HG02623 (cell line): Measurements from ENCODE around the gene ARHGAP19.

Experiments used
- ATAC-seq: cut with Tn5 transposase; IDR thresholded peaks from one replicate; pipeline ENCODE4 v1.9.1; 2021; ENCODE audit warnings: moderate library complexity; ENCODE audit not compliant: unreplicated experiment

The ARHGAP19 gene, protein sequence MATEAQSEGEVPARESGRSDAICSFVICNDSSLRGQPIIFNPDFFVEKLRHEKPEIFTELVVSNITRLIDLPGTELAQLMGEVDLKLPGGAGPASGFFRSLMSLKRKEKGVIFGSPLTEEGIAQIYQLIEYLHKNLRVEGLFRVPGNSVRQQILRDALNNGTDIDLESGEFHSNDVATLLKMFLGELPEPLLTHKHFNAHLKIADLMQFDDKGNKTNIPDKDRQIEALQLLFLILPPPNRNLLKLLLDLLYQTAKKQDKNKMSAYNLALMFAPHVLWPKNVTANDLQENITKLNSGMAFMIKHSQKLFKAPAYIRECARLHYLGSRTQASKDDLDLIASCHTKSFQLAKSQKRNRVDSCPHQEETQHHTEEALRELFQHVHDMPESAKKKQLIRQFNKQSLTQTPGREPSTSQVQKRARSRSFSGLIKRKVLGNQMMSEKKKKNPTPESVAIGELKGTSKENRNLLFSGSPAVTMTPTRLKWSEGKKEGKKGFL

DNA sequence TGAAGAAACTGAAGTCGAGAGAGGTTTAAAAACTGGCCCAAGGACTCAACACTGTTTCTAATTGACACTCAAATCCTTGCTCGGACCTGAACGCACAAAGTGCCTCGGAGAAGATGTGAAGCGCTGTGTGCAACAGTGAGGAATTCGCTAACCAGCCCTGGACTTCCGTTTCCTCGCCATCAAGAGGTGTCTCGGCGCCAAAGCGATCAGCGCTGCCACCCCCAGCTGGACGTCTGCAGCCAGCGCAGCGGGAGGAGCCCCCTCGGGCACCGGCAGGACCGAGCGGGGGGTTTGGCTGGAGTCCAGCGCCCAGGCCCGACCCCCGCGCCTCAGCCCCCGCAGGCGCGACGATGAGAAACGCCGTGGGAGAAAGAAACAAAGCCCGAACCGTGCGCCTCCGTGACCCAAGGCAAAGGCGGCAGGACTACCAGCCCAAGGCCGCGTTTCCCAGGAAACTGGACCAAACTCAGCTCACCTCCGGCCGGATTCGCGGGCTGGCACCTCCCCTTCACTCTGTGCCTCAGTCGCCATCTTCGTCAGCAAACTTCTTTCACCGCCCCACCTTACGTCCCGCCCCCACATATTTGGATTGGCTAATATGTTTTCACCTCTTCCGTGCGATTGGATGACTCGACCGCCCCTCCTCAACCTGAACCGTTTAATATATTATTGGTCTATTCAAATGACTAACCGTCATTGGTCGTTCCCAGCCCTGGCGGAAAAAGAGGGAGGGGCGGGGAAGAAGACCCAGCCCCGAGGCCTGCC is at the start of gene ARHGAP19:
ARHGAP19 (minus strand) TSS at position 541 of the 765 bp plus-strand sequence; CDS start at position 531, 10 bp downstream.
- peak; percentile 95 for ATAC-seq

DNA sequence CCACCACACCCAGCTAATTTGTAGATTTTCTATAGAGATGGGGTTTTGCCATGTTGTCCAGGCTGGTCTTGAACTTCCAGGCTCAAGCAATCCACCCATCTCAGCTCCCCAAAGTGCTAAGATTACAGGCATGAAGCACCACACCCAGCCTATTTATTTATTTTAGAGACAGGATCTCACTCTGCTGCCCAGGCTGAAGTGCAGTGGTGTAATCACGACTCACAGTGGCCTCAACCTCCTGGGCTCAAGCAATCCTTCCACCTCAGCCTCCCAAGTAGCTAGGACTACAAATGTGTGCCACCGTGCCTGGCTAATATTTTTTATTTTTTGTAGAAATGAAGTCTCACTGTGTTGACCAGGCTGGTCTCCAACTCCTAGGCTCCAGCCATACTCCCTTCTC is 49.0 kb upstream of the ARHGAP19 start:
- no peak for ATAC-seq

DNA sequence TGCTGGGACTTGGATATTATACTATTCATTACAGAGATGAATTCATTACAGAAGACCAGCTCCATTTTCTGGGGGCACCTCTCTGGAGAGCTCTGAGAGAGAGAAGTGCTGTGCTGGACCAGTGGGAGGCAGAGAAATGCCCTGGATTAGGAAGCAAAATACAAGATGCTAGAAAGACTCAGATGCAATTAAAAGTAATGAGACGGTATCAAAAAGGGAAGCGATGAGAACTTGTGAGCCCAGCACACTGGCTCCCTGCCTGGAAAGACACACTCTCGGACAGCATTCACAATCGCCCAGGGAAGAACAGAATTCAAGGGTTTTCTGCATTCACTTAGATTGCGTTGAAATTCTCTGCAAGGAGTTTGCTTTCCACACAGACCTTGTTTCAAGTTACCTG is 45.6 kb upstream of the ARHGAP19 start:
- ATAC-seq: no peak

DNA sequence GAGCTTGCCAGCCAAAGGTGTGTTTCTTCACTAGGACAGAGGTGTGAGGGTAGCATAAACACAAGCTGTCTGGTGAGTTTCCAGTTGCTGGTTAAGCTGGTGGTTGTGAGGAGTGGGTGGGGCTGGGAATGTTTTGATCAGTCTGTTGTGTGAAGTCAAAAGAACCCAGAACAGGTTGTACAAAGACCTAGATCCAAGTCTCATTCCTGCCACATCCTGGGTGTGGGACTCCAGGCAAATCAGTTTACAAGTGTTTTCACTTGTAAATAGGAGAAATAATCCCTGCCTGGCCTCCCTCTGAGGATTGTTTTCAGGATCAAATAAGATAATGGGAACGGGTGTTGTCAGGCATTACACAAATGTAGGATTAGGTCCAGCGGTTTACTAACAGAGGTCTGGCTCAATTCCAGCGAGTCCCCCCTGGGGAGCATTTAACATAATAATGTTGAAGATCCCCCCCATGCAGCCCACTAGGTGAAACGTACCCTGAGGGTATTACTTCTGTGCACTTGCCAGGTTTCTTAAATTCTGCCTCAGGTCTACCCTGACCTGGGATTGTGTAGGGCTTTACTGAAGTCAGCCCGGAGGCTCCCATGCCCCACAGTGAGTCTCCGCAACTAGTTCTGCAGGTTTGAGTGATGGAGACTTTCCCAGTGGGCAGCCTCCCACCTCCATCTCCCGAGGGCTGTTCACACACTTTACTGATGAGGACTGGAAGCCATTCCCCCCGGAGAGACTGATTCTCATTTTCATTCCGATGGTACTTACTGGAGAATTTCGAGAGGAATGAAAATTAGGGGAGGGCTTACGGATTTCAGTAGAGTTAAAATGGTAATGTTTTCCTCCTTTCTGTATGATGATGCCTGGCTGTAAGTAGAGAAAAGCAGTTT is 44.8 kb upstream of the ARHGAP19 start:
- no peak for ATAC-seq

DNA sequence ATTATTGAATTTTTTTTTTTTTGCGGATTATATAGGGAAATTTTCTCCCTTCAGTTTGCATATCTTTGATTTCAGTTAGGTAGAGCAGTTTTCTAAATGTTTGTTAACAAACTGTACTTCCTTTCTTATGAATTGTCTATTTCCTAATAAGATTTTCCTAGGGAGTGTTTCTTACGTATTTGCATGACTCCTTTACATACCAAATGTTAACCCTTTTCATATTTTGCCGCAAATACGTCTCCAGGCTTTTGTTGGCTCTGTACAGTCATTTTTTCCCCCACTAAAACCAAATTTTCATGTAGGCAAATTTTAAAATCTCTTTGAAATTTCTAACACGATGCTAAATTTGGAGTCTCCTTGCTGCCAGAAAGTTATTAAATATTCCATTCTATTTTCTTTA is 44.0 kb upstream of the ARHGAP19 start:
- ATAC-seq: no peak

DNA sequence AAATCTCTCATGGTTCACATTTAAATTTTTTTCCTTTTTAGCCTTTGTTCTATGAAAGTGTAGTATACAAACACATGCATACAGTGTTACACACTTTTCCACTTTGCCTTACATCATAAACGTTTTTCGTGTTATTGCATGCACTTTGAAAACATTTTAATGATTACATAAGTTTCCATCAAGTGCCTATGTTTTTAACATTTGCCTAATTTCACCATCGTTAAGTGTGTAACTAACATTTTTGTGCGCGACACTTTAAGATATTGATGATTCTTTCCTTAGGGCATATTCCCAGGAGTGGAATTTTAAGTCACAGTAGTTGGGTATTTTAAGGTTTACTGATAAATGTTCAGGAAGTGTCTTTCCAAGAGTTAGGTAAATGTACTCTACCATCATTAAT is 43.6 kb upstream of the ARHGAP19 start:
- no peak for ATAC-seq

DNA sequence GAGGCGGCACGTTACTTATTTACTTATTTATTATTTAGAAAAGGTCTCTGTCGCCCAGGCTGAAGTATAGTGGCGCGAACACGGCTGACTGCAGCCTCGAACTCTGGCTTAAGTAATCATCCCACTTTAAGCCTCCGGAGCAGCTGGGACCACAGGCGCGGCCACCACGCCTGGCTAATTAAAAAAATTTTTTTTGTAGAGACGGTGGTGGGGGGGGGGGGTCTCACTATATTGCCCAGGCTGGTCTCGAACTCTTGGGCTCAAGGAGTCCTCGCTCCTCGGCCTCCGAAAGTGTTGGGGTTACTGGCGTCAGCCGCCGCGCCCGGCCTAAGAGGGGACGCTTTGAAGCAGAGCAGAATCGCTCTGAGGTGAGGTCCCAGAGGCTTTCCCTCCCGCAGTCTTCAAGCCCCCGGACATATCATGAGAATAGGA is 42.8 kb upstream of the ARHGAP19 start:
- ATAC-seq: peak; percentile 5

DNA sequence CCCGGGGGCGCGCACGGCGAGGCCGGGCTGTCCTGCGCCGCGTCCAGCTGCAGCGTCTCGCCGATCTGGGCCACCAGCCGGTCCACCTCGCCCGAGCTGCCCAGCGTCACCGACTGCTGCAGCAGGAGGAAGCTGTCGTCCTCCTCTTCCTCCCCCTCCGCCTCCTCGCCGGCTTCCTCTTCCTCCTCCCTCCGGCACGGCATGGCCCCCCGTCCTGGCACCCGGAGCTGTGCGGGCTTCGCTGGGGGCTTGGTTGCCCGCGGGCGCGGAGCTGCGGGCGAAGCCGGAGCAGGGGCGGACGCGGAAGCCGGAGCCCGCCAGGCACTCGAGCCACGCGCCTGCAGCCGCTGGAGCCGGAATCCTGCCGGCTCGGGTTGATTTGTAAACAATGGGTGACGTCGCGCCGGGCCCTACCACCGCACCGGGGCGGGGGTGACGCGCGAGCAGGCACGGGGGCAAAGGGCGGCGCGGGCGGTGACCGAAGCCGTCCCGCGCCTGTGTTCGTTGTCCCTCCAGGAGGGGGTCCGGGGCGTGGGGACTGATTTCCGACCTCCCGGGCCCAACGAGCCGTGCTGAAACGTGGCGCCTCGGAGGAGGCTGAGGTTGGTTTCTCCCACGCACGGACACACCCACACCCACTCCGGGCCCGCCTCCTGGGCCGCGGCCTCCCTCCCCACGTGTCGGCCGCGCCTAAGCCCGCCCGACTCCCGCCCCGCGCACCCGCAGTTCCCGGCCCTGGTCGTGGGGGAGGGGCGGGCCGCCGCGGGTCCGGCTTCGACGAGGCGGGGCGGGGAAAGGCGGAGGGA is 42.1 kb upstream of the ARHGAP19 start, which contains the start of gene FRAT2:
FRAT2 (minus strand) TSS at position 360 of the 806 bp plus-strand sequence; CDS start at position 203, 157 bp downstream.
- ATAC-seq: peak; percentile 81

DNA sequence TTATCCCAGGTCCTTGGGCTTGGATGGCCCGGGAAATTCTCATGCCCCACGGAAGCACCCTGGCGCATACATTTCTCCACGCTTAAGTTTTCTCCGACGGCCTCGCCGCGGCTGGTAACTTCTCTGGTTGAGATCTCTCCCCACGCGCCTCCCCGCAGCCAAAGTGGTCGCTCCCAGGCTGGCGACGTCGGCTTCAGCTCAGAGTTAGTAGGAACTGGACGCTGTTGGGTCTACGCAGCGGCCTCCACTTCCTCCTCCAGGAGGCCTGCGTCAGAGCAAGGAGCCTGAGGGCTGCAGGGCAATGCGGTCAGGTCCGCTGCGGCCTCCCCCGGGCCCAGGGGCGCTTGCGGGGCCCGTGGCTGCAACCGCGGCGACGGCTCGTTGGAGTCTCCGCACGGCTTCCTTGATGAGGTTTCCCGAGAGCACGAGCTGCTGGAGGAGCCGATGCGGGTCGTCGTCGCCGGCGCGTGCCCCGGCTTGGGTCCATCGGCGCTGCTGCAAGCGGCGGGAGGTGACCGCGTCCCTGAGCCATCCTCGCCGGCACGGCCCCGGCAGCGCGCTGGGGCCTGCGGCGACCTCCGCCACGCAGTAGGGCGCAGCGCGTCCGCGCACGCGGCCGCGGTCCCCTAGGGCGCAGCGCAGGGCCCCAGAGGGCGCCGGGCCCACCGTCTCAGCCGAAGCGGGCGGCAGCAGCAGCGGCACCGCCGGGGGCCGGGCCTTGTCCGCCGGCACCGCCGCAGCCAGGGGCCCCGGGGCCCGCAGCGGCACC is 41.3 kb upstream of the ARHGAP19 start:
- peak; percentile 20 for ATAC-seq

DNA sequence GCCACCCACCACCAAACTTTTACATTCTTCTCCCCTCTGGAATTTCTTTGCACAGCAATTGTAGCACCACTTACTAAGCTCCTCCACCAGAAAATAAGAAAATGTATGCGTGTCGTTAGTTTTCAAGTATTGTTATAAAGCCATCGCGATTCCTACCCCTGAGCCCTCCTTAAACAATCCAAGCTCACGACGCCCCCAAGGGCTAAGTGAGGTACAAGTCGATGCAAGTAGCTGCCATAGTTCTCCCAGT is 40.8 kb upstream of the ARHGAP19 start:
- ATAC-seq: no peak

DNA sequence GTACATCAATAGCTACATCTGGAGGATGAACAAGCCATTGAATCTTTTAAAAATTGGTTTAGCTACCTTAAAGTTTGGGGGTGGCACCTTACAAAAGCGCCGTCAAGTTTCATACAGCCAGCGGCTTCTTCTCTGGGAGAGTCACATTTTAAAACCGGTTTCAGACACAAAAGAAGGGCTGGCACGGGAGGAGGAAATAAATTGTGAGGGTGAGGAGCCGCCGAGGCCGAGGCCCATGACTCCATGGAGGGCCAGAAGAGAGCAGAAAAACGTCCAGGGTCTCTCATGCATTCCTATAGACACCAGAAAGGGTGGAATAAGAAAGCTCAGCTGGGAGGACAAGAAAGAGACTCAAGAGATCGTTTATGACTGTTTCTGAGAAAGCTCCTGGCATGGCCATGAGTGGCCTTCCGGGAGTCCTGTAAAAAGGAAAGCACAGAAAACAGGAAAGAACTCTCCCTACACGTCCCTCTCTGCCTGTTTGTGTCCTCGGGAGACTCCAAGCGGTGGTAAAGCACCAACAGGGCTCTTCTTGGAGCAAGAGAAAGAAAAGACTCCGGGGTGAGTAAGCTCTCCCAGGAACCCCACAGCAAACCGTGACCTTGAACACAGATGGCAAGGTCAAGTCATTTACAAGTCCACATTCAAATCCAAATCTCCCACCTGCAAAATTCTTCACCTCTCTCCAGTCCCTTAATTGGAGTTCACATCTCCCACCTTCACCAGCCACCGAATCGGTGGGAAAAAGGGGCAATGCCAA is 40.3 kb upstream of the ARHGAP19 start:
- ATAC-seq: no peak

DNA sequence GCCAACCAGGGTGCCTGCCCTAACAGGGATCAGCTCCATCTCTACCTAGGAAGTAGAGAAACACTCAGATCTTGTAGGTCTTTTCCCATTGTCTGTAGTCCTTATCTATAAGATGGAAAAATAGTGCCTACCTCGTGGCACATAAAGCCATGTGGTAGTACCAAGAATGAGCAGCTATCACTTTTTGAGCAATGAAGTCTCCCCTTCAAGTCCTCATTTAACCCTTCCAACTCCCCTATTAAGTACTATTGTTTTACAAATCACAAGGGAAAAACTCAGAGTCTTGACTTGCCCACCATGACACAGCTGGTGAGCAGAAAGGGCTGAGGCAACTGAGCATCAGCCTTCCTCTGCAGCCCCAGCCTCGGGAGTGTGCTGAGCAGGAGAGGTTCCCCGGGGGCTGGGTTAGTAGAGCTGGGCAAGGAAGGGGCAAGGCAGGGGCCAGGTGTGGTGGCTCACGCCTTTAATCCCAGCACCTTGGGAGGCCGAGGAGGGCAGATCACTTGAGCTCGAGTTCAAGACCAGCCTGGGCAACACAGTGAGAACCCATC is 38.8 kb upstream of the ARHGAP19 start:
- ATAC-seq: no peak

DNA sequence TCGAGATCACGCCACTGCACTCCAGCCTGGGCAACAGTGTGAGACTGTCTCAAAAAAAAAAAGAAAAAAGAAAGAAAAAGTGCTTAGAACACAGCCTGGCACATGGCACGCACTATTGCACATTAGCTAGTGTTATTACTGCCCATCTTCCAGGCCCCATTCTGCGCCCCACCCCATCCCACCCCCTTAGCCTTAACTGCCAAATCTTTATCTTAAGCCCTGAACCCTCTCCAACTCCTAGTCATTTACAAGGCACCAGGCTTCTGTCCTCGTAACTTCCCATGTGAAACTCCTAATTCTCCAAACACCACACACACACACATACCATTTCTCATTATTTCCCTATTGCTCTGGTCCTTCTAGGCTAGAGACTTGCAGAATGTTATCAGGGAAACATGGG is 37.3 kb upstream of the ARHGAP19 start:
- no peak for ATAC-seq

DNA sequence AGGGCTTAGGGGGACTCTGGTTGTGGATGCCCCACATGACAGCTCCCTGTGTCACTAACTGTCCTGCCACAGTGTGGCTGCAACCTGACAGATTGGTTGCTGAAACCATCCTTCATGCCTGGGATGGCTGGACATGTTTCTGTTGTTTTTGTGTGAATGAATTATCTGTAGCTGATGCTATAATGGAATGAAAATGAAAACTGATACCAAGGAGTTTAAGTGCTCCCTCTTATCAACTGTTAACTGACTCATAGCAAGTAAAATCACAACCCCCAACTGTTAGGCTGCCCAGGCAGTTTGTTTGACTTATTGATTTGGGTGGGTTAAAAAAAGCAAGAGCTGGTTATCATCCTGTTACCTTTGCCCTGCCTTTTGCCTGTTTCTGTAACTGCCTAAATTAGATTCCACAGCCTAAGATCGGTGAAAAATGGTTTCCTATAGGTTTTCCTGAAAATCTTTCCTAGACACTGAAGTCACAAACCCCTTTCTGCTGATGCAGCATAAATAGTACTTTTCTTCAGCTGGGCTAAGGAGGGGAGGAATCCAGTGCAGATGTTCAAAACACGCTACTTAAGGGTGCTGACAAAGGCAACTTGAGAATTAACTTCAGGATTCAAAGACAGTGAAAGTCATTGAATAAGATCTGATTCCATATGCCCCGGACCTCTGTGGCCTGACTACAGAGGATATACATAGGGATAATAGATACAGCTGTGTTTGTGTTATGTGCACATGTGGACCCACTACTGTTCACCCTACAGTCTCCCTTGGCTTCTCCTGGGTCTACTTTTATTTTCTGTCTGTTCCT is 36.4 kb upstream of the ARHGAP19 start:
- ATAC-seq: no peak

DNA sequence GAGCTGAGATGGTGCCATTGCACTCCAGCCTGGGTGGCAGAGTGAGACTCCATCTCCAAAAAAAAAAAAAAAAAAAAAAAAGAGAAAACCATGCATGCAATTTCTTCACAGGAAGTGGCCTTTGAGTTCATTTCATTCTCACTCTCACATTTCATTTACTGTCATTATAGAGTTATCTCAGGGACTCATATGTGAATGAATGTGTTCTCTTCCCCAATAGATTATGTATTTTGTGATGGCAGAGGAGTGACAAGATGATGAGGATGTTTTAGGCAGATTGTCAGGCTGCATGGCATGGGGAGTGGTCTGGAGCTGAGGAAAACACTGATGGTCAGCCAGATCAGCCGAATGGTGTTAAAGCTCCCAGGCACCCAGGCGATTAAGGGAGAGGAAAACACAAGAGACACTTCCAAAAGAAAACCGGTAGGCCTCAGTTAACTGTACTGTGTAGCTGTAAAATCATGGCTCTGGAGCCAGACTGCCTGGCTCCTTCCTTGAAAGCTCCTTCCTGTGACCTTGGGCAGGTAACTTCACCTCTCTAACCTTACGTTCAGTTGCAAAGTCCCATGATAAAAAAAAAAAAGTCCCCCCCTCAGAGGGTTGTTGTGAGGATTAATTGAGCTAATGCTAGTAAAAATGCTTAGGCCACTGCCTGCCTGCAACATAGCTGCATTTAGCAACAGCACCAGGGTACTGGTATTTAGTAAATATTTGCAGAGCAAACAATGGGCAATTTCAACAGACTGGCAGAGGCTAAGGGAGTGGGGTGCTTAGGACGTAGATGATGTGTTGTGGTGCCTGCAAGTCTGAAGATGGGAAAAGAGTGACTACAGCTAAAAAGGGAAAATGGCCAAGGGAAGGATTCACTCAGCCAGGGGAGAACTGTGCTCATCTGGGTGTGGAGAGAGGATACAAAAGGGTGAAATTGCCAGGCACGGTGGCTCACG is 35.2 kb upstream of the ARHGAP19 start:
- no peak for ATAC-seq

DNA sequence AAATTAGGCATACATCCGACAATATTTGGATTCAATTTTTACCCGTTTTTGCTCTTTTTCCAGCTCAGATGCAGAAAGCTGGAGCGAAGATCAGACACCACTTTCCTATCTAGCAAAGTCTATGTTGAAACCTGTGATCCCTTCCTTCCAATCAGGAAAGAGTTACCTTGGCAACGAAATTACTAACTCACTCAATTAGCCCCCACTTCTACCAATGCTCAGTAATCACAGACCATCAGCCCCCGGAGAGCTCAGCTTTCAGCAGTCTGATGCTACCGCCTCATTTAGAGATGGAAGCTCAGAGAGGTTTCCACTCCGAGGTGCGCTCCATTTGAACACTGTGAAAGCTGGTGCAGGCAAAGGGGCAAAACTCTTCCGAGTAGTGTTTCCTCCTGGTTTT is 33.3 kb upstream of the ARHGAP19 start:
- no peak for ATAC-seq

DNA sequence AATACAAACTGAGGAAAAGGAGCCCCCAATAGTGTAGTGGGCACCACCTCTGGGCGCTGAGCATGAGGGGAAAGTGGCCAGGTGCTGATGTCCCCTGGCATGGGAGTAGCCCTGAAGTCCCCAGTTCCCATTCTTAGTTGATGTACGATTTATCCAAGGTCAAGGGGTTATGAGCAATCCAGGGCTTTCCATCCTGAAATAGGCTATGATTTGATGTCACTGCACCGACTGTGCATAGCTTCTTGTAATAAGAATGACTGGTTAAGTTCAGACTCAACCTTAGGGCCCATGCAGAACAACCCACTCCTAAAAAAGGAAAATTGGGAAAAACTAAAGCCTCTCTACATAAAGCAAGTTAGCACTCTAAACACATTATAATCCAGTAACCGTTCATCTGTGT is 31.1 kb upstream of the ARHGAP19 start:
- ATAC-seq: no peak
